Neural progenitor cell (in vitro differentiated cells): ENCODE results near the gene DRC3.

ENCODE experiments used
- CTCF ChIP-seq: fragments of 200-600 bp; sonication (generic); IDR thresholded peaks from 2 replicates; pipeline ENCODE4 v1.5.1; 2017; ENCODE audit warnings: antibody characterized with exemption, mild to moderate bottlenecking
- EZH2 ChIP-seq: fragments of 200-600 bp; sonication (generic); IDR thresholded peaks from 2 replicates; pipeline ENCODE4 v1.6.1; 2017; ENCODE audit warnings: antibody characterized with exemption, mild to moderate bottlenecking, moderate library complexity

GRCh38 chr17:17934214-17934613, 38.4 kb upstream of the DRC3 start:
- TF ChIP-seq CTCF (no peak), EZH2 (no peak)
